NCI-H446 (cell line): ENCODE measurements around the gene POLR2E.

ENCODE experiments used
- DNase-seq, 2 experiments: peaks; one replicate each; lab custom pipeline; 2025; lab: John Stamatoyannopoulos, UW

Gene POLR2E

DNA sequence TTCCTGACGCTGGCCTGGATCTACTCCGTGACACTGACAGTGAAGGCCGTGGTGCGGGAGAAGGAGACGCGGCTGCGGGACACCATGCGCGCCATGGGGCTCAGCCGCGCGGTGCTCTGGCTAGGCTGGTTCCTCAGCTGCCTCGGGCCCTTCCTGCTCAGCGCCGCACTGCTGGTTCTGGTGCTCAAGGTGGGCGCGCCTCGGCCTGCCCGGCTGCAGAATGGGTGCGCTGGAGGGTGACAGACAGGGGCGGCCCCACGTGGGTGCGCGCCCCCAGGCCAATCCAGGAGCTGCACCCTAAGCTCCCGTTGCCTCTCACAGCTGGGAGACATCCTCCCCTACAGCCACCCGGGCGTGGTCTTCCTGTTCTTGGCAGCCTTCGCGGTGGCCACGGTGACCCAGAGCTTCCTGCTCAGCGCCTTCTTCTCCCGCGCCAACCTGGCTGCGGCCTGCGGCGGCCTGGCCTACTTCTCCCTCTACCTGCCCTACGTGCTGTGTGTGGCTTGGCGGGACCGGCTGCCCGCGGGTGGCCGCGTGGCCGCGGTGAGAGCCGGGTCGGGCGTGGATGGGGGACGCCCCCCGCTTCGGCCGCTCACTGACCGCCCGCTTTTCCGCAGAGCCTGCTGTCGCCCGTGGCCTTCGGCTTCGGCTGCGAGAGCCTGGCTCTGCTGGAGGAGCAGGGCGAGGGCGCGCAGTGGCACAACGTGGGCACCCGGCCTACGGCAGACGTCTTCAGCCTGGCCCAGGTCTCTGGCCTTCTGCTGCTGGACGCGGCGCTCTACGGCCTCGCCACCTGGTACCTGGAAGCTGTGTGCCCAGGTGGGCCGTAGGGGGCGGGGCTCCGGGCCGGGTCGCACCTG, 48.1 kb downstream of the POLR2E start:
- DNase-seq = no peak

- DNase-seq = no peak
Measured at GRCh38 chr19:1046117-1046626, 49.0 kb downstream of the POLR2E start.

DNA sequence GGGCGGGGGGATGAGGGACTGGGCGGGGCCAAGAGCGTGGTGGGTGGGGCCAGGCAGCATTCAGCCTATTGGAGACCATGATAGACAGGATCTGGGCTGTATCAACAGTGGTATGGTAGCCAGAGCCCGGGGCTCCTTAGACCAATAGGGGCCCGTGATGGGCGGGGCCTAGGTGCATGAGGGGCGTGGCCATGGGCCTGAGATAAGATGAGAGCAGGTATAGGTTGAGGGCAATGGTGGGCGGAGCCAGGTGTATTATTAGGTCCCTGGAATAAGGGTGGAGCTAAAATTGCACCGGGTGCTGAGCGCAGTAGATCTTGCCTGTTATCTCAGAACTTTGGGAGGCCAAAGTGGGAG, 50.0 kb downstream of the POLR2E start:
- DNase-seq = peak in 1 of 2 experiments; percentile 30

DNA sequence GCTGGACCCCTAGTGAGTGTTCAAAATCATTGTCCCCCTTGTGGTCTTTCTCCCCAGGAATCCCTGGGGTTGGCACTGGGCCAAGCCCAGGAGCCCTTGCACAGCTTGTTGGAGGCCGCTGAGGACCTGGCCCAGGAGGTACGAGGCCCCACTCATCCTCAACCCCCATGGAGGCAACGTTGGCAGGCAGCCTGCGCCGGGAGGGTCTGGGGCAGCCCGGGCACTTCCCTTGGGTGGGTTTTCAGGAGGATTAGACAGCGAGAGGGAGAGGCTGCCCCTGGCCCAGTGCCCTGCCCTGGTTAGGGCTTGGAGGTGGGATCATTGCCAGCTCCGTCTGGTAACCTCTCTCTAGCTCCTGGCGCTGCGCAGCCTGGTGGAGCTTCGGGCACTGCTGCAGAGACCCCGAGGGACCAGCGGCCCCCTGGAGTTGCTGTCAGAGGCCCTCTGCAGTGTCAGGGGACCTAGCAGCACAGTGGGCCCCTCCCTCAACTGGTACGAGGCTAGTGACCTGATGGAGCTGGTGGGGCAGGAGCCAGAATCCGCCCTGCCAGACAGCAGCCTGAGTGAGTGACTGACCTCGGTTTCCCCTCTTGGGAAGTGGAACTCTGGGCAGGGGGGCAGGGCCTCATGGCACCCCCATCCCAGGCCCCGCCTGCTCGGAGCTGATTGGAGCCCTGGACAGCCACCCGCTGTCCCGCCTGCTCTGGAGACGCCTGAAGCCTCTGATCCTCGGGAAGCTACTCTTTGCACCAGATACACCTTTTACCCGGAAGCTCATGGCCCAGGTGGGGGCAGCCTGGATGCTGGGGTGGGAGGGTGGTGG, 52.3 kb downstream of the POLR2E start:
- DNase-seq = peak; percentile 64 to 89

GRCh38 chr19:1041835-1042685, 53.1 kb downstream of the POLR2E start:
- peak in 1 of 2 experiments; percentile 69 for DNase-seq

DNA sequence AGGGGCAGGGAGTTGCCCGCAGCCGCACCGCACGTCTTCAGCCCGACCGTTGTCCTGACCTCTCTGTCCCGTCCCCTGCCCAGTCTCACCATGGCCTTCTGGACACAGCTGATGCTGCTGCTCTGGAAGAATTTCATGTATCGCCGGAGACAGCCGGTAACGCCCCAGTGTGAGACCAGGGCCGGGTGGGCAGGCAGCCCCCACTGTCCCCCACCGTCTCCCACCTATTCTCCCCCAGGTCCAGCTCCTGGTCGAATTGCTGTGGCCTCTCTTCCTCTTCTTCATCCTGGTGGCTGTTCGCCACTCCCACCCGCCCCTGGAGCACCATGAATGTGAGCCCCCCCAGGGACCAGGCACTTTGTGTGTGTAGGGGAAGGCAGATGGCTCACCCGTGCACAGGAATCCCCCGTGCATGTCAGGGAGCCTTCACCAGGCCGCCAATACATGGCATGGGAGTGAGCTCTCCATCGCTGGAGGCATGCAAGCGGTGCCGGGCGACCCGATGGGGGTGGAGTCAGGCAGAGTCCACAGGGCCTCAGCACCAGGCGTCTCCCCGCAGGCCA, 53.8 kb downstream of the POLR2E start:
- DNase-seq = no peak

- DNase-seq = peak; percentile 93 to 98
Measured at GRCh38 chr19:1040476-1041271, 54.5 kb downstream of the POLR2E start.

DNA sequence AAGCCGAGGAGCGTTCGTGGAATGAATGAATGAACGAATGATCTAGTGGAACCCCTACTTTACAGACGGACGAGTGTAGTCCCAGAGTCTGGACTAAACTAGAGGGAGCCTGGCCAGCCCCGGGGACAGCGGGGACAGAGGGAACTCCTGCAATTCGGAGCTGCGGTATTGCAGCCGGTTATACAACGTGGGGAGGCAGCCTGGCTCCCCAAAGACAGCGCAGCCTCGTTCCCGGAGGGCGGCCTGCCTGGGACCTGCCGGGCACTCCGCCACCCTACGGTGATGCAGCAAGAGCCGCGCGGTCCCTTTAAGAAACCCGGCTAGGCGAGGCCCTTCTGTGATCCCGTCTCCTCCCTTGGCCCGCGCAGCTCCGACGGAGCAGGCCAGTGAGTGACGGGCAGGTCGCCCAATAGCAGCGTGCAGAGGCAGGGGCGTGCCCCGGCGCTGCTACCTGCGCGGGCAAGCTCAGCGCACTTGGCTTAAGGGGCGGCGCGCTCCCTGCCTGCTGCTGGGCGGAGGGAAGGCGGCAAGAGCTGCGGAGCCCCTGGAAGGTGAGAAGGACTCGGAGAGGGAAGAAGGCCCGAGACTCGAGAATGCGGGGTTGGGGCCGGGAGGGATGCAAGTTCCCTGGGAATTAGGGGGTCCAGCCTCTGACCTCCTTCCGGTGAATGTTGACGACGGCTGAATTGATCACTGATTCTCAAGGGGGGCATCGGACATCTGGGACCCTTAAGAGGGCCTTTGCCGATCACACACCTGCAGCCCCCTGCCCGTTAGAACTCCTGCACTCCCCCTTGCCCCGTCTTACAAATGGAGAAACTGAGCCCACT, 55.3 kb downstream of the POLR2E start, which contains the start of gene ABCA7:
TSS of gene ABCA7 (plus strand) at position 462 of the 830 bp plus-strand sequence. CDS start 1,255 bp downstream, outside the sequence.
- peak; percentile 89 to 99 for DNase-seq

GRCh38 chr19:1038978-1039645, 56.1 kb downstream of the POLR2E start:
- DNase-seq = no peak

- no peak for DNase-seq
Measured at GRCh38 chr19:1037621-1038064, 57.5 kb downstream of the POLR2E start.
